GM21526 (cell line): ENCODE data around the gene PCNT.

Experiments
- ATAC-seq: cut with Tn5 transposase; IDR thresholded peaks from one replicate; pipeline ENCODE4 v1.9.1; 2021; ENCODE audit warnings: moderate library complexity; ENCODE audit not compliant: unreplicated experiment, low FRiP score

Gene PCNT

GRCh38 chr21:46327711-46328110 is 3.8 kb downstream of the PCNT start:
- ATAC-seq: no peak

DNA sequence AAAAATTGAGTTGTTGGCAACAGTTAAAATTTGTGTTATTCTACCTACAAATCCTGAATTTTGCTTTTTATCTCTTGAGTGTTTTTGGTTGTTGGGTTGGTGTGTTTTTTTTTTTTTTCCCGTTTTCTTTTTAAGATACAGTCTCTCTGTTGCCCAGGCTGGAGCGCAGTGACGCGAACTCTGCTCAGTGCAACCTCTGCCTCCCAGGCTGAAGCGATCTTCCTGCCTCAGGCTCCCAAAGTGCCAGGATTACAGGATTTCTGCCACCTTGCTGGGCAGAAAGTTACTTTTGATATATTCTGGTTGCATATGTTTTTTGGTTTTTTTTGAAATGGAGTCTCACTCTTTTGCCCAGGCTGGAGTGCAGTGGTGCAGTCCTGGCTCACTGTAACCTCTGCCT is 4.2 kb downstream of the PCNT start:
- no peak for ATAC-seq

- no peak for ATAC-seq
These were observed 5.8 kb downstream of the PCNT start for GRCh38 chr21:46329796-46330195.

DNA sequence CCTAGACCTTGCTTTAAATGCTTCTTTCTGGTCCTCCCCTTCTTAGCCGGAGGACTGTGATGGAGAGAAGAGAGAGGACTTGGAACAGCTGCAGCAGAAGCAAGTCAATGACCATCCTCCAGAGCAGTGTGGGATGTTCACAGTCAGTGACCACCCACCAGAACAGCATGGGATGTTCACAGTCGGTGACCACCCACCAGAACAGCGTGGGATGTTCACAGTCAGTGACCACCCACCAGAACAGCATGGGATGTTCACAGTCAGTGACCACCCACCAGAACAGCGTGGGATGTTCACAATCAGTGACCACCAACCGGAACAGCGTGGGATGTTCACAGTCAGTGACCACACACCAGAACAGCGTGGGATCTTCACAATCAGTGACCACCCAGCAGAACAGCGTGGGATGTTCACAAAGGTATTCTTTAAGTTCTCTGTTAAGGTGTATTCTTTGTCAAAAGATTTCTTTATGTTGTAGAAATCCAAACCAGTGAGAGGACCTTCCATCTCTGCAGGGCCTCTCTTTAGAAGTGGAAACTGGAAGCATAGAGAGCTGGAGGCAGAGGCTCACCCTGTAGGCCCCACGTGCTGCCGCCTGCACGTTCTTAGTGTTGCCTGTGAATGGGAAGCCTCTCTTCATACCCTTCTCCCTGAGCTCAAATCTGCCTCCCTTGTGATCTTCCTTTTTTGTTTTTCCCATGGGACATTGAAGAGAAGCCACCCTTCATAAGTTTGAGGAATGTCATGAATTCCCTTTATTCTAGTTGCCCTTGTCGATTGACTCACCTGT is 10.6 kb downstream of the PCNT start:
- ATAC-seq: no peak

DNA sequence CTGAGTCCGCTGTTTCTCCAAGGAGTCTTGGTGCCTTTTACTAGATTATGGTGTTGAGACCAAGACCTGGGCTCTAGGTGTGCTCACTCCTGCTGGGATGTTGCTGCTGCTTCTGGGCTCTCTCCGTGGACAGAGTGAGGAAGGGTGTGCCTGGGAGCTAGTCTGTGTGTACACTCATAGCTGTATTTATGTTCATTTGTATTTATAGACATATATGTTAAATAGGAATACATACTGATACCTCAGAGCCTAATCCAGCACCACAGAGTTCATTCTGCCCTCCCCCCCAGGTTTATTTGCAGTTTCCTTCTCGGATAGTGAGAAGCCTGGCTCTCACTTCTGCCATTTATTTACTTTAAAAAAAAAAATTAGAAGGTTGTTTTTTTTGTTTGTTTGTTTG is 12.6 kb downstream of the PCNT start:
- ATAC-seq: no peak

DNA sequence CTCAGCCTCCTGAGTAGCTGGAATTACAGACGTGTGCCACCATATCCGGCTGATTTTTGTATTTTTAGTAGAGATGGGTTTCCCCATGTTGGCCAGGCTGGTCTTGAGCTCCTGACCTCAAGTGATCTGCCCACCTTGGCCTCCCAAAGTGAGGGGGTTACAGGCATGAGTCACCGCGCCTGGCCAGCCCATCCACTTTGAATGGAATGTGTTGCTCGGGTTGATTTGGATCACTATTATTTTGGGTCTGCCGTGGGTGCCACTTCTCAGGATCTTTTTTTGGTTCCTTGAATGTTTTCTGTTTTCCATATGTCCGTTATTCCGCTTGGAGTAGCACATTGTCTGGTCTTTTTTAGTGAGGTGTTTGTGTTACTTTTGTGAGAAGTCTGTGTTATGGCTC is 17.0 kb downstream of the PCNT start:
- no peak for ATAC-seq

DNA sequence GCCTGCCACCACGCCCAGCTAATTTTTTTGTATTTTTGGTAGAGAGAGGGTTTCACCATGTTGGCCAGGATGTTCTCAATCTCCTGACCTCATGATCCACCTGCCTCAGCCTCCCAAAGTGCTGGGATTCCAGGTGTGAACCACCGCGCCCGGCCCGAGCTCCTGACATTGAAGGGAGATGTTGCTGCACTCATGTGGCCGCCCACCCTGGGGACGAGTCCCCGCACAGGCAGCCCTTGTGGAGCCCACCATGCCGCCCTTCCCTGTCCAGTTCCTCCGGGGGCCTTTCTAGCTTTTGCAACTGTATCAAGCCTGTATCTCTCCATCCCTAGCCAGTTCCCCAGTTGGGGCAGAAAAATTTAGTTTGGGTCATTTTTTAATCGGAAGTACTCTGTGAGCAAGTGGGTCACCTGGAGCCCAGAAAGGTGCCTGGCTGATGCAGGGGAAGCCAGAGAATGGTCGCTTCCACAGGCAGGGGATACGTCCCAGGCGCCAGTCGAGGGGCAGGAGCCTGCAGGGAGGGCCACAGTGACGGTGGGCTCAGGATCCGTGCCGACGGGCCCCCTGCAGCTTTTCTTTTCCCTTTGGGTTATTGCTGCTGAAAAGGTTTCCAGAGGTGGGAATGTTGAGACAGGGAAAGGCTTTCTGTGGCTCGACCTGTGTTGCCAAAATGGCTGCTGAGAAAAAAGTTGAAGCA is 20.4 kb downstream of the PCNT start:
- no peak for ATAC-seq

GRCh38 chr21:46345861-46346260 is 21.9 kb downstream of the PCNT start:
- no peak for ATAC-seq

GRCh38 chr21:46346296-46347202 is 22.6 kb downstream of the PCNT start:
- no peak for ATAC-seq

DNA sequence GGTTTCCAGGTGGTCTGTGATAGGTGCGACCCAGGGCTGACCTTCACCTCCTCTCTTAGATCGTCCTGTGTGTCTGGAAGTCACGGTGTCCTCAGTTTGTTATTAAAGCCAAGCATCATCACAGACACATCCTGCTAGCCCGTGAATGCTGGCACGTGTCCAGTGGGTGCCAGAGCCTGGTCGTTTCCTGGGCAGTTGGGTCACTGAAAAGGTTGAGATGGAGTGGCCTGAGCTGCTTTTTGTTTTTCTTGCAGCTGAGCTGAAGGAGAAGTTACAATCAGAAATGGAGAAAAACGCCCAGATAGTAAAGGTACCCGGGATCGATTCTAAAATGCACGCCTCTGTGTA is 23.2 kb downstream of the PCNT start:
- no peak for ATAC-seq

DNA sequence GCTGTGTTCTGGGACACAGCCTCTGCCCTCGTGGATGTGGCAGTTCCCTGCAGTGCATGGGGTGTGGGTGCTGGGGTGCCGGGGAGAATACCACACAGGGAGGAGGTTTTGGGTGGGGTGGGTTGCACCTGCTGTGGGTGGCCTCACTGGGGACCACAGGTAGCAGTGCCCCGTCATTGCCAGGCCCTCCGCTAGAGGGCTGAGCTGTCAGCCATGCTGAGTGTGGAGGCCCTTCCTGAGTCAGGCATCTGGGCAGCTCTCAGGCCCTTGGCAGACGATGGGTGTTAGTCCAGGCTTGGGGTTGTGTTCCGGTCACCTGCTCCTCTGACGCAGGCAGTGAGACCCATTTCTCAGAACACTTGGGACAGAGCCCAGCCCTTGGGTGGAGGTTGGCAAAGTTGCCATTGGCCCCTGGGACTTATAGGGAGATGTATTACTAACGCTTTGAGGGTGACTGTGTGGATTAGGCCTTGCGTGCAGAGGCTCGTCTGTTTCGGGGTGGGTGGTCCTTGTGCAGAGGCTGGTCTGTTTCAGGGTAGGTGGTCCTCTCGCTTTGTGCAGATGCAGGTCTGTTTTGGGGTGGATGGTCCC is 23.9 kb downstream of the PCNT start:
- ATAC-seq: no peak

GRCh38 chr21:46349134-46349760 is 25.3 kb downstream of the PCNT start:
- ATAC-seq: no peak

DNA sequence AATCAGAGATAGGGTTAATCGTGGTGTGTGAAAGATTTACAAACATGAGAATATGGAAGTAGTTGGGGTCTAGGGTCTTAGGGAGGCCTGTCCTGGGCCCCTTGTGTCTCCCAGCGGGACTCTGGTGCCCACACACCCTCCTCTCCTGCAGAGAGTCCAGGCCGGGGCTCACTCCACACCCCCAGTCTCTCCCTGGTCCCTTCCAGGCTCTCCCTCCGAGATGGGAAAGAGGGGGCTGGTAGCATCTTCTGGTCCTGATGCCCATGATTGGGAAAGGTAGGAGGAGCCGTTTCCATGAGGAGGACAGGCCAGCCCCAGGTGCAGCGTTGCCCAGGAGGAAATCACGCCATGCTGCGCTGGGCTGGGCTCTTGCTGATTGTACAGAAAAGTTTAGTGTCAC is 26.6 kb downstream of the PCNT start:
- no peak for ATAC-seq

- ATAC-seq: no peak
These were observed 27.0 kb downstream of the PCNT start for GRCh38 chr21:46350981-46351380.

DNA sequence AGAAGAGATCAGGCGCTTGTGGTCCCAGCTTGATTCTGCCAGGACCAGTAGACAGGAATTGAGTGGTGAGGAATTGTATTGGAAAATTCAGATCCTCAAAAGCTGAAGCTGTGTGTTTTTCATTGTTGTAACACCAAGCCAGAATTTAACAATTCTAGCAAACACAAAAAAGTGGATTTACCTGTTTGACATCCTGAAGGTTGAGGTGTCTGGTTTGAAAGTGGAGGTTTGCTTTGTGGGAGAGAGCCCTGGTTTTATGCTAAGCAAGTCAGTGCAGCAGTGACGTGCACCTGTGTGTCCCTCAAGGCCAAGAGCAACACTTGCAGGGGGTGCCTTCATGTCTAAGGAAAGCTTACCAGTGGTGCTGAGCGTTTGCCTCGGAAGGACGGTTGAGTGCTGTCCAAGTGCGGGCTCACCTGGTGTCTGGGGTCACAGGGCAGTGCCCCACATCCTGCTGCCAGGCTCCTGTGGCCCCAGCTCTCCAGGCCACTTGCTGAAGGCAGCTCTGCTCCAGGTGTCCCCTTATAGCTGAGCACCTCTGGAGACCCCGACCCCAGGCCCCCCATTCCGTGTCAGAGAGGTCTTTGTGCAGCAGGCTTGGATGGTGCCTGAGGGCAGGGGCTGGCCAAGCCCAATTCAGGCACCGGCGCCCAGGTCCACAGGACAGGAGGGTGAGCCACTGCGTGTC is 27.7 kb downstream of the PCNT start:
- no peak for ATAC-seq

DNA sequence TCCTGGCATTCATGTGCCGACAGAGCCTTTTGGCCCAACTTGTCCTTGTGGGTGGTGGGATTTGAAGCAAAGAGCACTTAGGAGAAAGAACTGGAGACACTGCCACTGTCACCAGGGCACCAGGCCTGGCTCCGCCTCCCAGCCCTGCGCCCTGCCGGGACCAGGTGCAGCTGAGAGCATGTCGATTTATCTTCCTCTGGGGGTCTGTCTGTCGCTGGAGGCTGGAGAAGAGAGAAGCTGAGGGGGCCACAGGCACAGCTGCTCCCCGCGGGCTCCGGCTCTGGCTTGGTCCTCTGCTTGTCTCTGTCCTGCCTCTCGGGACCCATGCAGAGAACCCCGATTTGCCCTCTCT is 28.2 kb downstream of the PCNT start:
- ATAC-seq: no peak

DNA sequence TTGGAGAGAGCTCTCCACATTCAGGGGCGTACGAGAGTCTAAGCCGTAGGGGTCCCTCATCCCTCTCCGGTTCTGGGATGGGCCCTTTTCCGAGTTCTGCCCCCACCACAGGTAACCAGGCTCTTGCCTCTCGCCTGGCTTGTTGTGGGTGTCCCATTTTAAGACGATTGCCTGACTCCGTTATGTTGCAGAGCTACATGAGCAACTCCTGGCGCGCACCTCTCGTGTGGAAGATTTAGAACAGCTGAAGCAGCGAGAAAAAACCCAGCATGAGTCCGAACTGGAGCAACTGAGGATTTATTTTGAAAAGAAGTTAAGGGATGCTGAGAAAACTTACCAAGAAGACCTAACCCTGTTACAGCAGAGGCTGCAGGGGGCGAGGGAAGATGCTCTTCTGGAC is 29.0 kb downstream of the PCNT start:
- no peak for ATAC-seq

DNA sequence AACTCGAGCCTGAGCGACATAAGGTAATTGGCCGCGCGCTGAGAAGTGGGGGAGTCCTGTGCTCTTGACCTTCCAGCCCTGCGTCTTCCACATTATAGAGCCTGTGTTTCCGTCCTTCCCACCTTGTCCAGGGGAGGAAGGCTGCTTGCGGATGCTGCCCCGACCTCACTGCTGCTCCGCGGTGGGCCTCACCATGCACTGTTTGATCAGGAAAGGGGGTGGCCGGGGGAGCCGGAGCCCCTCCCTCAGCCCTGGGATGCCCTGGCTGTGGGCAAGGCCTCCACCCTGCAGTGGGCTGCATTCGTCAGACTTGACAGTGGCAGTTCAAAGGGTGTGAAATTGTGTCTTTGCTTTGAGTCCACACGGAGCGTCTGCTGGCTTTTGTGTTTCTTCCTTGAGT is 30.1 kb downstream of the PCNT start:
- no peak for ATAC-seq

DNA sequence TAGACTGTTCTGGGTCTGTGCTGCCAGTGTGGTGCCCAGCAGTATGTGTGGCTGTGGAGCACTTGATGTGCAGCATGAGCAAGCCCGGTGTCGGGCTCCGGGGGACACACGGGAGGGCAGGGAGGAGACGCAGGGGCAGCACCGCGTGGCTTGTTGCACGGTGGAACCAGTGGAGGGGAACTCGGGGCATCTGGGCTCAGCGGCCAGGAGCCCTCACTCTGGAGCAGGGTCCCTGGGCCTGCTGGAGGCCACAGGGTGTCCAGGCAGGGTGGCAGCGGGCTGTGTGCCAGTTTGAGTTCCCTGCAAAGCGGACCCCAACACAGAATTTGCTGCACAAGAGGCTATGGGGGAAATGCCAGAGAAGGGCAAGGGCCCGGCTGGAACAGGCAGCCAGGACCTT is 30.6 kb downstream of the PCNT start:
- no peak for ATAC-seq
